Islet precursor cell (in vitro differentiated cells): ENCODE measurements around the gene TLCD1.
A peak's percentile ranks its signal among the peaks of the same experiment; 100 is the strongest.
"Not testable (repeated sequence)": the region's sequence is repeated elsewhere in the genome, so short reads cannot be mapped to it uniquely, and the experiment has no call there.

Experiments
- DNase-seq: peaks from one replicate; pipeline ENCODE4 v3.0.0-alpha.2; 2018

Gene TLCD1

DNA sequence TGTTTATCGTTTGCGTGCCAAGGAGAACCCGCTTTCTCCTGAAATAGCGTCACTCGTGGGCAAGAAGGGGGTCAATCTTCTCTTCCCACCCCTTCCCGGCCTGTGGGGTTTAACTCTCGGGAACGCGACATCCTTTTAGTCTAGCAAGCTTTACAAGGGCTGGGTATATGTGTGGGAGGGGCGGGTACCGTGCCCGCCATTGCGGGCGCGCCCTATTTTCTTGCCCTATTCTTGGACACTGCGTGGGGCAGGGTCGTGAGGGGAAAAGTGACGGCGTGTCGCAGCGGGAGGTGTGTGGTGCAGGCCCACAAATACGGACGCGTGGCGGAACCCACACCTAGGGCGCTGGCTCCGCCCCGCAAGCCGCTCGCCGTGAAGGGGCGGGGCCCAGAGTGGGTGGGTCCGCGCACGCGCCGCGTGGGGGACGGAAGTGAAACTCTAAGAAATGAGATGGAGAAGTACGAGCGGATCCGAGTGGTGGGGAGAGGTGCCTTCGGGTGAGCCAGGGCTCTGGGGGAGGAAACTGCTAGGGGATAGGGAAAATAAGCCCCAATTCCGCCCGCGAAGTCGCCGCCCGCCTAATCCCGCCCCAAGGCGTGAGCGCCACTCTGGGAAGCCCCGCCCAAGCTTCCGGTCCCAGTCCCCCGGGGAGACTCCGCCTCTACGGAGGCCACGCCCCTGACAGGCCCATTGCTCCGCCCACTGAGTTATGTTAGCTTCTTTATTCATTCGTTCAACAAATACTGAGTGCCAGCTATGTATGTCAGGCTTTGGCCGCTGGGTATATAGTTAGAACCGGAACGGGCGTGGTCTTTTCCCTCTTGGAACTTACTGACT lies 2.5 kb upstream of the TLCD1 start, which contains the start of gene NEK8:
NEK8 (plus strand) TSS at position 425 of the 837 bp plus-strand sequence; CDS start at position 451, 26 bp downstream.
- peak; percentile 96 for DNase-seq

DNA sequence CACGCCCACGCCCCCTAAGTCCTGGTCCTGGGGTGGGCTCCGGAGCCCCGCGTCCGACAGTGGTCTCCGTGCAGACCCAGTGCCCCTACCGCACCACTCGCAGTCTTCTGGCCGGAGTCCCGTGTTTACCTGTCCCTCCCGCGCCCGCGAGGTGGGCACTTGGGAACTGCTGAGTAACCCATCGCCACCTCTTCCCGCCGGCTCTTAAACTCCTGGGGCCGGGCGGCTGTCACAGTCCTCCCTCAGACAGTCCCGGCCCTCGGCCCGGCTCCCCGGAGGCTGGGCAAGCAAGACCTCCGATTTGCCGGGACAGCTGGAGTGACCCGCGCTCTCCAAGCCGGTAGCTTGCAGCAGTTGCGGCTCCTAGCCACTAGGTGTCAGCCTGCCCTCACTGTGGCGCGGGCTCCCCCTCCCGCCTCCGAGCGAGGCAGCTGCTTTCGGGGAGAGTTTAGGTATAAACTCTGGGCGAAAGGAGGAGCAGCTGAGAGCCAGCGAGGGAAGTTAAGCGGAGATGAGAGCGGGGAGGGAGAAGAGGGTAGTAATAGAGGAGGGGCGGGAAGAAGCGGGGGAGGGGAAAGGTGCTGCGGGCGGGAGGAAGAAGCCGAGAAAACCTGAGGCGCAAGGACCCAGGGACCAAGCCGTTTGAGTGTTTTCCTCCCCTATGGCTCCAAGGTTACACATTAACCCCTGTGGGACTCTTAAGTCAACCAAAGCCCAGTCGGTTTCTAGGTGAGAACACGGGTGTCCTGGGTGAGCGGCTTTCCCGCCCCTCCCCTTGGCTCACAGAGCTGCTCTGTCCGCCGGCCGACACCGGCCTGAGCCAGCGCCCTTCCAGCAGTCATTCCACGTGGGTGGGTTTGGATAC lies 826 bp upstream of the TLCD1 start:
- peak; percentile 99 for DNase-seq

DNA sequence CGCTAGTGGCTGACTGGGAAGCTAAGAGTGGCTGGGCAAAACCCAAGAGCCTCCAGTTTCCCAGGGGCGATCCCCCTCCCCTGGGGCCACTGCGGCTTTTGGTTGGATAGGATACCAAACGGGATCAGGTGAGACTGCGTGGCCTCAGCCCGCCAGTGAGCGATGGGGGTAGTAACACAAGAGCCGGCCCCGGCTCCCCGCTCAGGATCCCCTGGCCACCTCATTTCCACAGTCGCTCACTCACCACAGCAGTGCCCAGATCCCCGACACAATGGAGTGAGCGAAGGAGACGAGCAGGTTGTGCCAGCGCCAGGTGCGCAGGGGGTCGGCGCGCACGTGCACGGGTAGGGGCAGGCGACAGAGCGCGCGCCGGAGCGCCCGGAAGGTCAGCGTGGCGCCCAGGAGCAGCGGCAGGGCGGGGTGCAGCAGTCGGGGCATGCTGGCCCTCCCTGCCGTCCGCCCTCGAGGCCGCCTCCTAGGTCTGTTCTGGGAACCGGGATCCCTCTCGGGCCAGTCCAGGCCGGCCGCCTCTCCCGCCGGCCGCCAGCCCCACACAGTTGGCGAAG lies 290 bp downstream of the TLCD1 start:
- DNase-seq: peak; percentile 98

DNA sequence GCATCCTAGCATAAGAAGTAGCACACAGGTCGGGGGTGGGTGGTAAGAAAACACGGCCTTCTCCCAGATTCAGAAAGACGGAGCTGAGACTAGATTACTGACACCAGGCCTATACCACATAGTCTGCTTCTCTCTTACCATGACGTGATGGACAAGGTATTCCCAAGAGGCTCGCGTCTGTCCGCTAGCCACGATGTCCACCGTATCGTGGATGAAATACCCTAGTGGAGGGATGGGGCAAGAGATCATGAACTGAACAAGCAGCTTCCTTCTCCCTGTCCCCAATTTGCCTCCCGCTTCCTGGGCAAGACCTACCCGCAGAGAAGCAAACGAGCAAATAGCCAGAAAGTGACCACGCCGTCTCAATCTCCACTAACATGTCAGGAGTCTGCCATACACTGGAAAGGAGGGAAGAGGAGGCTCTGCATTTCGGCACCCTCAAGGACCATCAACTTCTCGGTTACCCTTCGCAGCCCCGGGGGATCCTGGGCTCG lies 820 bp downstream of the TLCD1 start:
- peak; percentile 93 for DNase-seq

DNA sequence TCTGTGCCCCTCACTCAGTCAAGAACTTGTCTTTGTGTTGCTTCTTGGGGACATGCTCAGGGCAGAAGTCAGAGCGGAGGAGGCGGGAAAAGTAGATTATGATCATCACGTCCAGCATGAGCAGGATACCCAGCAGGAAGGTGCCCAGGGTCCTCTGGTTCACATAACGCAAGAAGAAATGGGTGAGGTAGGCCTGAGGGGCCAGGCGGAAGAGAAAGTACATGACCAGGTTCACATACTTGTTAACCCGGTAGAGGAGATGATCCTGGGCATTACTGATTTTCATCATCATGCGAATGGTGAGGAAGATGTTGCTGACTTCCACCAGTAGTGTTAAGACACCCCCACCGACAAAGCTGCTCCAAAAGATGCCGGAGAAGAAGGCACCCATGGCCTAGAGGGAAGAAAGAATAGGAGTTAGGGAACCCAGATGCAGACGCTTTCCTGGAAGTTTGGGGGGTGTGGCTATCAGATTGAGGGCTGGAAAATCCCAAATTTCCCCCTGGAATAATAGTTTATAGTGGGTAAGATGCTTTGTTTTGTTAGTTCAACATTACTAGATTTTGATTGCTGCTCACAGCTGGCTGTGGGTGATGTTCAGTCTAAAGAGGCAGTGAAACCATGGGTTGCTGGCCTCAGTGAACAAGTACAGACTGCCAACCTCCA lies 1.4 kb downstream of the TLCD1 start:
- DNase-seq: no peak

DNA sequence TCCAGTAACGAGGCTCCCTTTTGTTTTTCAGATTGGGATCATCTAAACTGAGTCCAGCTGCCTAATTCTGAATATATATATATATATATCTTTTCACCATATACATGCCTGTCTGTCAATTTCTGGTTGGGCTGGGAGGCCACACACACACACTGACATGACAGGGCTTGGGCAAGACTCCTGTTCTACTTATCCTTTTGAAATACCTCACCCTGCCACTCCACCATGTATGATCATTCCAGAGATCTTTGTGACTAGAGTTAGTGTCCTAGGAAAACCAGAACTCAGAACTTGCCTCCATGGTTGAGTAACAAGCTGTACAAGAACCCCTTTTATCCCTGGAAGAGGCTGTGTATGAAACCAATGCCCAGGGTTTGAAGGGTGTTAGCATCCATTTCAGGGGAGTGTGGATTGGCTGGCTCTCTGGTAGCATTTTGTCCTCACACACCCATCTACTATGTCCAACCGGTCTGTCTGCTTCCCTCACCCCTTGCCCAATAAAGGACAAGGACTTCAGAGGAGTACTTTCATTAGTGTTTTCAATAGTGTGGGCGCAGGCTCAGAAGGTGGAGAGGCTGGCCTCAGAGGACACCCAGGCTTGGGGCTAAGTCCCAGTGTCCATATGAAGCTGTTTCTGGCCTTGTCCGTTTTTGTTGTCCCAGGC lies 2.1 kb downstream of the TLCD1 start:
- not testable (repeated sequence) for DNase-seq

DNA sequence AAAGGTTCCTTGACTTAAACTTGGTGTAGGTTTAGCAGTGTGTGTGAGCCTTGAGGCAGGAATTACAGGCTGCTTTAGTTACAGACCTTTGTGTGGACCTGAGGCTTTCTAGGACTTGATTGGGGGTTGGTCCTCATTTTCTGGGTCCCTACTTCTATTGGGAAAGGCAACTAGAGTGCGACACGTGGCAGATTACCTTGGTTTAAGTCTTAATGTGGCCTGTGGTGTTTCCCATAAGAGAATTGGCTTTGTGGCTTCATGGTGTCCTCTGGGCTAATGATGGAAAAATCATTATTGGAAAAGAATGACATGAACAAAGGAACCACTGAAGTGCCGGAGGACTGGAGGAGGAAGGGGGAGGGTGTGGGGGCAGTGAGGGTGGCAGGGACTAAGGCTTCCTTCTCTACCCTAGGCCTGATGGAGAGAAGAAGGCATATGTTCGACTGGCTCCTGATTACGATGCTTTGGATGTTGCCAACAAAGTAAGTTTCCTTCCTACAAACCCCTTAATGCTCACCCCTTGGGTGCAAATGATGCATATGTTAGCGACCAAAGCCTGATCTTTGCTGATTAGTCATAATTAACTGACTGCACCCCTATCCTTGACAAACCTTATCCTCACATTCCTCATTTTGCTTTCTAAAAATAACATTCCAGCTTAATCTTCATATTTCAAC lies 2.7 kb downstream of the TLCD1 start:
- no peak for DNase-seq

DNA sequence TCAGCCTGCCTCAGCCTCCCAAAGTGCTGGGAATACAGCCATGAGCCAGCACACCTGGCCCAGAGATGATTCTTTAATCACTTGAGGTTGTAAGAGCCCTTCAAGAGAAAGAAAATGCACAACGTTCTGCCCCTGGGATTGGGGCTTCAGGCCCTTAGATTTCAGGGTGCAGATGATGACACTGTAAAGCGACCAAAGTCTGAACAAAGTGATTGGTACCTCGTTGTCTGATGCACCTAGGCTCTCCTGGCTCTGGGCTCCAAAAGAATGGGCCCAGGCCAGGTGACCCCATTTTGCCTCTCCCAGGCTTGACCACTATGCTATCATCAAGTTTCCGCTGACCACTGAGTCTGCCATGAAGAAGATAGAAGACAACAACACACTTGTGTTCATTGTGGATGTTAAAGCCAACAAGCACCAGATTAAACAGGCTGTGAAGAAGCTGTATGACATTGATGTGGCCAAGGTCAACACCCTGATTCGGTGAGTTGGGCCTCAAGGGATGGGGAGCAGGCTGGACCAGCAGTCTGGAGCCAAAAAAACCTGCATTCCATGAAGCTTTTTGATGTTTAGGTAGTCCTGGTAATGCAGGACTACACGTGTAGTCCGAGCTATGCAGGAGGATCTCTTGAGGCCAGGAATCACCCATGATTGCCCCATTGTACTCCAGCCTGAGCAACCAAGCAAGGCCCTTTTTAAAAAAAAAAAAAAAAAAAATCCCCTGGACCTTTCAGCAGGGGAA lies 3.4 kb downstream of the TLCD1 start:
- no peak for DNase-seq

DNA sequence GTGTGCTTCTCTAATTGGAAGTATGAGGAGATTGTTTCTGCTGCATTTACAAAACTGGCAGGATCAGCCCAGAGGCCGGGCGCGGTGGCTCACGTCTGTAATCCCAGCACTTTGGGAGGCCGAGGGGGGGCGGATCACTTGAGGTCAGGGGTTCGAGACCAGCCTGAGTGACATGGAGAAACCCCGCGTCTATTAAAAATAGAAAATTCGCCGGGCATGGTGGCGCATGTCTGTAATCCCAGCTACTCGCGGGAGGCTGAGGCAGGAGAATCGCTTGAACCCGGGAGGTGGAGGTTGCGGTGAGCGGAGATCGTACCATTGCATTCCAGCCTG lies 5.1 kb downstream of the TLCD1 start:
- not testable (repeated sequence) for DNase-seq

DNA sequence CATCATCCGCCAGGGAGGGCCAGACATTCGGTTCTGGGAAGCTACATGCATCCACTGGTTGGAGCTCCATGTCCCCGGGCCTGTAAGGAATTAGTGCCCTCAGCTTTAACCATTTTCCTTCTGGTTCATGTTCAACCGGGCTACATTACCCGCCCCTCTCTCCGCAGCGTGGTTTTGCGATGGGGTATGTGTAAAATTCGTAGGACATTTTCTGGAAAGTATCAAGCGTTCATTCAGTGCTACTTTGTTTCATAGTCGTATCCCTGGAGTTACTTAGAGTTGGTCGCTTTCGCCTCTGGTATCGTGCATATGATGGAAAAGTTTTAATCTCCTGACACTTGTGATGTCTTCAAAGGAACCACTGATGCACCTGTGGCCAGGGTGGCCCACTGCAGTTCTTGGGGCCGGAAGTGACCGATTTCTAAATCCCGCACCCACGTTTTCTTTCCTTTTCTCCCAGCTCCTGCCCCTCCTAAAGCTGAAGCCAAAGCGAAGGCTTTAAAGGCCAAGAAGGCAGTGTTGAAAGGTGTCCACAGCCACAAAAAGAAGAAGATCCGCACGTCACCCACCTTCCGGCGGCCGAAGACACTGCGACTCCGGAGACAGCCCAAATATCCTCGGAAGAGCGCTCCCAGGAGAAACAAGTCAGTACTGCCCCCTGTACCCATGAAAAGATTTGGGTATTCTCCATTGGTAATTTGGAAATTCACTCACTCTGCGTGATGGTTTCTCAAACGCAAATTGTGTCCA lies 5.6 kb downstream of the TLCD1 start:
- no peak for DNase-seq

DNA sequence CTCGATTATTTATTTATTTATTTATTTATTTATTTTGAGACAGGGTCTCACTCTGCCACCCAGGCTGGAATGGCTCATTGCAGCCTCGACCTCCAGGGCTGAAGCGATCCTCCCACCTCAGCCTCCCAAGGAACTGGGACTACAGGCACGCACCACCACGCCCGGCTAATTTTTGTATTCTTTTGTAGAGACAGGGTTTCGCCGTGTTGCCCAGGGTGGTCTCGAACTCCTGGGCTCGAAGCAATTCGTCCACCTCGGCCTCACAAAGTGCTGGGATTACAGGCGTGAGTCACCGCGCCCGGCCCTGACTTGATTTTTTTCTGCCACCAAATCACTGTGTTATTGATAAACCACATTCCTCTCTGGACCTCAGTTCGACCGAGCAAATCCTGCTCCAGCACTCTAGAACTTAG lies 7.0 kb downstream of the TLCD1 start:
- no peak for DNase-seq

DNA sequence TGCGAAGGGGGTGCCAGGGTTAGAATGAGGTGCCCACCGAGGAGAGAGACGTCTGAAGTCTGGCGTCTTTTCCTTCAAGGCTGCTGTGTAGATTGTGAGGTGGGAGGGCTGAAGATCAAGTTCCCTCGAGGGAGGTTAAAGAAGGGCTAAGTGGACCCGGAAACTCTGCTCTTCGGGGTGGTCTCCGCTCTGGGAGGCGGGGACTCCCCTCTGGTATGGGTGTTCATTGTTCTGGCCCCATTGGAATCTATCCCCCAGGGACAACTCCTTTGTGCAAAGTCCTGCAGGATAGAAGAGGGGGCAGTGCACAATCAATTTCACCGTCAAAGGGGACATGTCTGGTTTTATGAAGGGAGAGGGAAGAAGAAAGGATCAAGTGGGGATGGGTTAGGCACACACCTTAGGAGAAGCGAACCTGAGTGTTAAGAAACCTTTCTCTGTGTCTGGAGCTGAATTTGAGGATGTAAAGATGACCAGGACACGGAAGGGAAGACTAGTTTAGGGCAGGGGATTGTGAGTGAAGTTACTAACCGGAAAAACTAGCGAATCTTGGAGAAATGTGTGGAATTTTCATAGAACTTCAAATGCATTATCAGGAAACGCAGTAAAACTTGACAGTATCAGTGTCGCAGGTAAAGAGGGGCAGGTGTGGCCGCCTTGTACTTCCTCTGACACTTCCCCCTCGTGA lies 7.6 kb downstream of the TLCD1 start:
- DNase-seq: no peak

DNA sequence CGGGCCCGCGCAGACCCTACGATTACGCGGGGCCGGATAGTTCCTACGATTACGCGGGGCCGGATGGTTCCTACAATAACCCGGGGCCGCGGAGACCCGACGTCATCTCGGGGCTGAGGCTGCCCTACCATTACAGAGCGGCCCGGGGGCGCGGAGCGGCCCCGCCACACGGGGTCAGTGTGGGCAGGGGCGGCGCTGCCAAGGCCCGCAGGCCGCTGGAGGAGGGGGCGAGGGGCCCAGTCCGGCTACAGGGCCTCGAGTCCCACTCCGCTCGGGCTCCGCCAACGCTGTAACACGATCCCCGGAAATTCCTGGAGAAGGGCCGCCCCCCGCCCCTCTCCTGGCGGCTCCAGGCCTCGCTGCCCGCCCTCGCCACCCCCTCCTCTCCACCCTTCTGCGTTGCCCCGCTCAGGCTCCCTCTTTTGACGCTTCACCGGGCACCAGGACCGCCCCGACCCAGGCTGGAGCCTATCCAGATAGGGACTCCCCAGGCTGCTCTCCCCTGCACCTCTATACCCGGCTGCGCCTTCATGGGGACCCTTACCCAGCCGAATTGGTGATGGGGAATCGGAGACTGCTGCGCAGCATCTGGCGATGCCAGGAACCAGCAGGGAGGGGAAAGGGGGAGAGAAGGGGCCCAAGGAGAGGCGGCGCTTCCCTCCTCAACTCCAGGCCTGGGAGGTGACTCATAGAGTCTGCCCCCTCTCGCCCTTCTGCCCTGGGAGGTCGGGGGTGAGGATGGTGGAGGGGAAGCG lies 8.3 kb downstream of the TLCD1 start, which contains the start of gene RAB34:
RAB34 (minus strand) TSS at position 291 of the 755 bp plus-strand sequence. CDS start 602 bp downstream, outside the sequence.
- DNase-seq: peak; percentile 99

DNA sequence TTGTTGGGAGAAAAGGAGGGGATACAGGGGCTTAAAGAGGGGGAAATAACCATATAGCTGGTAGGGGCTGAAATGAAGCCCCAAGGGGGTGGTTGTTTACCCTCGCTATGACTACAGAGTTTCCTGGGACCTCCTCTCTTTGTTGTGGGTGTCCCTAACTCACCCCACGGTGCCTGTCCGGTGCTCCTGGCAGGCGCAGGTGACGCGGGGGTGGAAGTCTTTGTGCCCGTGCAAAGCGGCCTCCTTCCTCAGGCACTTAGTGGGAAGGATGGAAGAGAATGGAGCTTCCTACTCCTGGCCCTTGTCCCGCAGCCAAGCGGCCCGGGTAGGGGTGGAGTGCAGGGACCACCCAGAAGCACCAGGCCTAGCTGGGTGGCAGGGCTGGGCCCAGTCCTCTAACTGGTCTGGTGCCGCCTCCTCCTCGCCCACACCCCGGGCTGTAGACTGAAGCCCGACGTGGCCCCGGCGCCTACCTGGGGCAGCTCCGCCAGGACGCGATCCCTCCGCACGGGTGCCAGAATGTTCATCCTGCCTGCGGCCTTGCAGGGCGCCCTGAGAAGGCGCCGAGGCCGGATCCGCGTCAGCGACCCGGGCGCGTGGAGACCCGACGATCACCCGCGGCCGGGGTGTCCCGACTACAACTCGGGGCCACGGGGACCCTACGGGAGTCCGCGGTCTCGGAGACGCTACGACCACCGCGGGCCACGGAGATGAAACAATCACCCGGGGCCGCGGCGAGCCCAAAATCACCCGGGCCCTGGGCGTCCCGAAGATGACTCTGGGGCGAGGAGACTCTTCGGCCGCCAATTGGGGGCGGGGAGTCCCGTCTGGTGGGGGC lies 9.1 kb downstream of the TLCD1 start:
- DNase-seq: peak; percentile 80

DNA sequence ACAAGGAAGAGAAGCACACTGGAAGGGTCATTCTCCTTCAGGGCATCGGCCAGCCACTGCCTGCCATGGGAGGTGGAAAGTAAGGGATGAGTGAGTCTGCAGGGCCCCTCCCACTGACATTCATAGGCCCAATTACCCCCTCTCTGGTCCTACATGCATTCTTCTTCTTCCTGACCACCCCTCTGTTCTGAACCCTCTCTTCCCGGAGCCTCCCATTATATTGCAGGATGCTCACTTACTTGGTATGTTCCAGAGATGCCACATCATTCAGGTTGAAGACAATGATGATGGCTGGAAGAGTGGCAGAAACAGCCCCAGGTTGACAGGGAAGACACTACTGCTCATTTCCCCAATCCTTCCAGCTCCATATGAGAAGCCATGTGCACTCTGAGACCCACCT lies 10.8 kb downstream of the TLCD1 start:
- DNase-seq: peak; percentile 43

DNA sequence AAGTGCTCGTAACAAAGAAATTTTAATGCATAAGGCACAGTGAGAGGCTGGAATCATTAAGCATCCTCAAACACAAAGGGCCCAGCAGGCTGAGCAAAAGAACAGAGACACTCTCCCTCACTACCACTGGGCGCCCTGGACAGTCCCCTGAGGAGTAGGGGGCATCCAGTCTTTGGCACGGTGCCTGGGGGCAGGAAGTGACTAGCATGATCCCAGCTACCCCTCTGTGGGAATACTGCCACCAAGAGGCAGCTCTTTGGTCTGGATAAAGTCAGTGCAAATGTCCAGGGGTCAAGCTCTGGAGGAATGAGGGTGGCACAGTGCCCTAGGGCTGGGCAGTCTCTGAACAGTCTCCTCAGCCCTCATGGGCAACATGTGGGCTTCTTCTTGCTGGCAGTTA lies 11.8 kb downstream of the TLCD1 start:
- no peak for DNase-seq

DNA sequence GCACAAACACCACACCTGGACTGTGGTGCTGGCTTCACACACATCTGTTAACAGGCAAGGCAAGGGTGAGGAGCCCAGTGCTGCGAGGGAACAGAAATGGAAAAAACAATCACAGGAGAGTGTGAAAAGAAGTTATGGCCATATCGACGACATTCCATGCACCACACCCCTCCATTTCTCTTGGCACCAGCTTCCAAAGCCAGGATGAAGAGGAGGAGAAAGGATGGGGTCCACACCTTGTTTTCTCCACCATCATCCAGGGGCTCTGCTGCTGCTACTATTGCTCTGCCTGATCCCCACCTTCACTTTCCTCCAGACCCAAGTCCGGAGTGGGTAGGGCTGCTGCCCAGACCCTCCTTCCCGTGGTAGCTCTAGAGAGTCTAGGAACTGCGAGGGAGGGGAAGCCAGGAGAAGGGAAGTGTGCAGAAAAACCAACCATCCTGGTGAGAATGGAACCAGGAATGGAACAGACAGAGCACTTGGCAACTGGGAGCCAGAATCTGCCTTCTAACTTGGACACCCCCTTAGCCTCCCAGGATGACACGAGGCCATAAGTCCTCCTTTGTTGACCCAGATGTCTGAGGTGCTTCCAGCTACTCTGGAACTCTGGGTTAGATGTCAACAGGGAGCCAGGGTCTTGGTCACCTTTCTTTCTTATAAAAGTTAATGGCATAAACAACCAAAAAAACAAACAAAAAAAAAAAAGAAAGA lies 13.2 kb downstream of the TLCD1 start:
- peak; percentile 60 for DNase-seq
